ENCODE results near the gene PRDM15. TPM values are rescaled to one million over a fixed set of nuclear protein-coding genes. Genes with fewer than 3 reads are reported as not detected.

The PRDM15 gene
- total and polyA plus RNA-seq, 2 experiments from 2014 or later, result 3.0 to 10.6 TPM

- Histone ChIP-seq H3K4me2 (no peak overlapping the region), H3K27ac (ENCODE audit: low read depth) (no peak overlapping the region), H3K4me1 (ENCODE audit: insufficient read depth) (peaks cover 28% of the 10 kb centered on the region), H2AFZ (no peak overlapping the region), H3K9me2 (ENCODE audit: insufficient read depth) (no peaks in the 10 kb centered on the region), H4K20me1 (replicated peaks; ENCODE audit: insufficient read depth) (no peaks in the 10 kb centered on the region), H3K36me3 (ENCODE audit: insufficient read depth) (no peaks in the 10 kb centered on the region), H3K79me2 (replicated peaks; ENCODE audit: insufficient read depth) (peaks cover 6% of the 10 kb centered on the region; the same call in 1 of the 2 replicates), H3K27me3 (ENCODE audit: insufficient read depth) (no peaks in the 10 kb centered on the region), H3F3A (replicated peaks; ENCODE audit: low read depth) (no peaks in the 10 kb centered on the region), H3K4me3 (no peak overlapping the region)
- H3K9me3 Mint-ChIP-seq, result no peaks in the 10 kb centered on the region
- TF ChIP-seq, protein P1, sequence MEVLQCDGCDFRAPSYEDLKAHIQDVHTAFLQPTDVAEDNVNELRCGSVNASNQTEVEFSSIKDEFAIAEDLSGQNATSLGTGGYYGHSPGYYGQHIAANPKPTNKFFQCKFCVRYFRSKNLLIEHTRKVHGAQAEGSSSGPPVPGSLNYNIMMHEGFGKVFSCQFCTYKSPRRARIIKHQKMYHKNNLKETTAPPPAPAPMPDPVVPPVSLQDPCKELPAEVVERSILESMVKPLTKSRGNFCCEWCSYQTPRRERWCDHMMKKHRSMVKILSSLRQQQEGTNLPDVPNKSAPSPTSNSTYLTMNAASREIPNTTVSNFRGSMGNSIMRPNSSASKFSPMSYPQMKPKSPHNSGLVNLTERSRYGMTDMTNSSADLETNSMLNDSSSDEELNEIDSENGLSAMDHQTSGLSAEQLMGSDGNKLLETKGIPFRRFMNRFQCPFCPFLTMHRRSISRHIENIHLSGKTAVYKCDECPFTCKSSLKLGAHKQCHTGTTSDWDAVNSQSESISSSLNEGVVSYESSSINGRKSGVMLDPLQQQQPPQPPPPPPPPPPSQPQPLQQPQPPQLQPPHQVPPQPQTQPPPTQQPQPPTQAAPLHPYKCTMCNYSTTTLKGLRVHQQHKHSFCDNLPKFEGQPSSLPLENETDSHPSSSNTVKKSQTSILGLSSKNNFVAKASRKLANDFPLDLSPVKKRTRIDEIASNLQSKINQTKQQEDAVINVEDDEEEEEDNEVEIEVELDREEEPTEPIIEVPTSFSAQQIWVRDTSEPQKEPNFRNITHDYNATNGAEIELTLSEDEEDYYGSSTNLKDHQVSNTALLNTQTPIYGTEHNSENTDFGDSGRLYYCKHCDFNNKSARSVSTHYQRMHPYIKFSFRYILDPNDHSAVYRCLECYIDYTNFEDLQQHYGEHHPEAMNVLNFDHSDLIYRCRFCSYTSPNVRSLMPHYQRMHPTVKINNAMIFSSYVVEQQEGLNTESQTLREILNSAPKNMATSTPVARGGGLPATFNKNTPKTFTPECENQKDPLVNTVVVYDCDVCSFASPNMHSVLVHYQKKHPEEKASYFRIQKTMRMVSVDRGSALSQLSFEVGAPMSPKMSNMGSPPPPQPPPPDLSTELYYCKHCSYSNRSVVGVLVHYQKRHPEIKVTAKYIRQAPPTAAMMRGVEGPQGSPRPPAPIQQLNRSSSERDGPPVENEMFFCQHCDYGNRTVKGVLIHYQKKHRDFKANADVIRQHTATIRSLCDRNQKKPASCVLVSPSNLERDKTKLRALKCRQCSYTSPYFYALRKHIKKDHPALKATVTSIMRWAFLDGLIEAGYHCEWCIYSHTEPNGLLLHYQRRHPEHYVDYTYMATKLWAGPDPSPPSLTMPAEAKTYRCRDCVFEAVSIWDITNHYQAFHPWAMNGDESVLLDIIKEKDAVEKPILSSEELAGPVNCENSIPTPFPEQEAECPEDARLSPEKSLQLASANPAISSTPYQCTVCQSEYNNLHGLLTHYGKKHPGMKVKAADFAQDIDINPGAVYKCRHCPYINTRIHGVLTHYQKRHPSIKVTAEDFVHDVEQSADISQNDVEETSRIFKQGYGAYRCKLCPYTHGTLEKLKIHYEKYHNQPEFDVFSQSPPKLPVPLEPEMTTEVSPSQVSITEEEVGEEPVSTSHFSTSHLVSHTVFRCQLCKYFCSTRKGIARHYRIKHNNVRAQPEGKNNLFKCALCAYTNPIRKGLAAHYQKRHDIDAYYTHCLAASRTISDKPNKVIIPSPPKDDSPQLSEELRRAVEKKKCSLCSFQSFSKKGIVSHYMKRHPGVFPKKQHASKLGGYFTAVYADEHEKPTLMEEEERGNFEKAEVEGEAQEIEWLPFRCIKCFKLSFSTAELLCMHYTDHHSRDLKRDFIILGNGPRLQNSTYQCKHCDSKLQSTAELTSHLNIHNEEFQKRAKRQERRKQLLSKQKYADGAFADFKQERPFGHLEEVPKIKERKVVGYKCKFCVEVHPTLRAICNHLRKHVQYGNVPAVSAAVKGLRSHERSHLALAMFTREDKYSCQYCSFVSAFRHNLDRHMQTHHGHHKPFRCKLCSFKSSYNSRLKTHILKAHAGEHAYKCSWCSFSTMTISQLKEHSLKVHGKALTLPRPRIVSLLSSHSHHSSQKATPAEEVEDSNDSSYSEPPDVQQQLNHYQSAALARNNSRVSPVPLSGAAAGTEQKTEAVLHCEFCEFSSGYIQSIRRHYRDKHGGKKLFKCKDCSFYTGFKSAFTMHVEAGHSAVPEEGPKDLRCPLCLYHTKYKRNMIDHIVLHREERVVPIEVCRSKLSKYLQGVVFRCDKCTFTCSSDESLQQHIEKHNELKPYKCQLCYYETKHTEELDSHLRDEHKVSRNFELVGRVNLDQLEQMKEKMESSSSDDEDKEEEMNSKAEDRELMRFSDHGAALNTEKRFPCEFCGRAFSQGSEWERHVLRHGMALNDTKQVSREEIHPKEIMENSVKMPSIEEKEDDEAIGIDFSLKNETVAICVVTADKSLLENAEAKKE (CRISPR knock-in tag; IDR thresholded peaks at IDR 0.05), result no peak
- TF ChIP-seq CTCF (conservative IDR thresholded peaks at IDR 0.05; ENCODE audit: low read depth in 2 of 2) (no peak), EZH2 (IDR thresholded peaks at IDR 0.05; ENCODE audit: low read depth, unreplicated experiment) (no peak), POLR2AphosphoS5 (IDR thresholded peaks at IDR 0.05; ENCODE audit: low read depth) (no peak), ZNF114 (CRISPR knock-in tag; IDR thresholded peaks at IDR 0.05) (no peak), JUNB (IDR thresholded peaks at IDR 0.05; ENCODE audit: unreplicated experiment) (no peak), CREB1 (CRISPR knock-in tag; IDR thresholded peaks at IDR 0.05; ENCODE audit: low read depth) (no peak), ZNF331 (CRISPR knock-in tag; IDR thresholded peaks at IDR 0.05; ENCODE audit: low read depth) (no peak), STAT1 (IDR thresholded peaks at IDR 0.05; ENCODE audit: unreplicated experiment) (no peak), NANOG (IDR thresholded peaks at IDR 0.05; ENCODE audit: borderline replicate concordance) (no peak), EZH2phosphoT487 (IDR thresholded peaks at IDR 0.05; ENCODE audit: unreplicated experiment) (no peak)
- TF ChIP-seq, protein P2, sequence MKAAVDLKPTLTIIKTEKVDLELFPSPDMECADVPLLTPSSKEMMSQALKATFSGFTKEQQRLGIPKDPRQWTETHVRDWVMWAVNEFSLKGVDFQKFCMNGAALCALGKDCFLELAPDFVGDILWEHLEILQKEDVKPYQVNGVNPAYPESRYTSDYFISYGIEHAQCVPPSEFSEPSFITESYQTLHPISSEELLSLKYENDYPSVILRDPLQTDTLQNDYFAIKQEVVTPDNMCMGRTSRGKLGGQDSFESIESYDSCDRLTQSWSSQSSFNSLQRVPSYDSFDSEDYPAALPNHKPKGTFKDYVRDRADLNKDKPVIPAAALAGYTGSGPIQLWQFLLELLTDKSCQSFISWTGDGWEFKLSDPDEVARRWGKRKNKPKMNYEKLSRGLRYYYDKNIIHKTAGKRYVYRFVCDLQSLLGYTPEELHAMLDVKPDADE (IDR thresholded peaks at IDR 0.05), result no peak
- TF ChIP-seq, protein P3, sequence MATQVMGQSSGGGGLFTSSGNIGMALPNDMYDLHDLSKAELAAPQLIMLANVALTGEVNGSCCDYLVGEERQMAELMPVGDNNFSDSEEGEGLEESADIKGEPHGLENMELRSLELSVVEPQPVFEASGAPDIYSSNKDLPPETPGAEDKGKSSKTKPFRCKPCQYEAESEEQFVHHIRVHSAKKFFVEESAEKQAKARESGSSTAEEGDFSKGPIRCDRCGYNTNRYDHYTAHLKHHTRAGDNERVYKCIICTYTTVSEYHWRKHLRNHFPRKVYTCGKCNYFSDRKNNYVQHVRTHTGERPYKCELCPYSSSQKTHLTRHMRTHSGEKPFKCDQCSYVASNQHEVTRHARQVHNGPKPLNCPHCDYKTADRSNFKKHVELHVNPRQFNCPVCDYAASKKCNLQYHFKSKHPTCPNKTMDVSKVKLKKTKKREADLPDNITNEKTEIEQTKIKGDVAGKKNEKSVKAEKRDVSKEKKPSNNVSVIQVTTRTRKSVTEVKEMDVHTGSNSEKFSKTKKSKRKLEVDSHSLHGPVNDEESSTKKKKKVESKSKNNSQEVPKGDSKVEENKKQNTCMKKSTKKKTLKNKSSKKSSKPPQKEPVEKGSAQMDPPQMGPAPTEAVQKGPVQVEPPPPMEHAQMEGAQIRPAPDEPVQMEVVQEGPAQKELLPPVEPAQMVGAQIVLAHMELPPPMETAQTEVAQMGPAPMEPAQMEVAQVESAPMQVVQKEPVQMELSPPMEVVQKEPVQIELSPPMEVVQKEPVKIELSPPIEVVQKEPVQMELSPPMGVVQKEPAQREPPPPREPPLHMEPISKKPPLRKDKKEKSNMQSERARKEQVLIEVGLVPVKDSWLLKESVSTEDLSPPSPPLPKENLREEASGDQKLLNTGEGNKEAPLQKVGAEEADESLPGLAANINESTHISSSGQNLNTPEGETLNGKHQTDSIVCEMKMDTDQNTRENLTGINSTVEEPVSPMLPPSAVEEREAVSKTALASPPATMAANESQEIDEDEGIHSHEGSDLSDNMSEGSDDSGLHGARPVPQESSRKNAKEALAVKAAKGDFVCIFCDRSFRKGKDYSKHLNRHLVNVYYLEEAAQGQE (IDR thresholded peaks at IDR 0.05; ENCODE audit: unreplicated experiment), result no peak
- H3K27ac Mint-ChIP-seq, result no peak overlapping the region
- DNase-seq (ENCODE audit: low spot score) (no peak), ATAC-seq (no peak)
- H3K4me1 Mint-ChIP-seq, result peaks cover 26% of the 10 kb centered on the region
- no peaks in the 10 kb centered on the region for H3K36me3 Mint-ChIP-seq (ENCODE audit: low read depth)
- peaks cover 8% of the 10 kb centered on the region for H3K27me3 Mint-ChIP-seq (ENCODE audit: insufficient read depth, low read depth, poor library complexity)
- no peak overlapping the region for H3K4me3 Mint-ChIP-seq
Measured at GRCh38 chr21:41923631-41924367, 44.7 kb upstream of the PRDM15 start.

All from GM23338 (cell line).